SK-N-SH (cell line): ENCODE data around the gene CXCL9. TPM values are rescaled to one million over a fixed set of nuclear protein-coding genes. Genes with fewer than 3 reads are reported as not detected.
"Not testable (repeated sequence)": the region's sequence is repeated elsewhere in the genome, so short reads cannot be mapped to it uniquely, and the experiment has no call there.

ENCODE experiments used
- CTCF ChIA-PET: fragments of 300-600, 350-600 bp; formaldehyde crosslinking; extraction: SDS; loops from one replicate; lab custom pipeline; 2021; lab: Yijun Ruan, JAX
- POLR2A ChIA-PET: fragments of 350-600 bp; sonication (Branson Sonifier 250); formaldehyde crosslinking; extraction: SDS; loops from one replicate; lab custom pipeline; 2020; ENCODE audit warnings: antibody characterized with exemption, inconsistent platforms; lab: Yijun Ruan, JAX
- DNase-seq: peaks from one replicate; pipeline ENCODE4 v3.0.0; 2012
- H2AFZ ChIP-seq: fragments of 200-600 bp; sonication (generic); 2 replicates; pipeline ENCODE4 v1.8.1; 2016; ENCODE audit warnings: antibody characterized with exemption, mild to moderate bottlenecking, low read depth
- H3F3A ChIP-seq: fragments of 200-600 bp; sonication (generic); replicated peaks from 2 replicates; pipeline ENCODE3; 2016; ENCODE audit warnings: antibody characterized with exemption, mild to moderate bottlenecking; ENCODE audit not compliant: insufficient read depth
- H3K27ac ChIP-seq, 2 experiments: fragments of 200-500 bp in 1 of 2; fragments of 200-600 bp in 1 of 2; sonication (Bioruptor generic) in 1 of 2; sonication (generic), shearing (Covaris generic) in 1 of 2; 2 replicates each; pipeline versions ENCODE4 v1.5.1 to v1.6.1; 2014 to 2016; ENCODE audit warnings: low read depth in 2 of 2, inconsistent platforms in 1 of 2, low read length in 1 of 2, mild to moderate bottlenecking in 1 of 2, mixed read lengths in 1 of 2
- H3K27me3 ChIP-seq: fragments of 200-600 bp; sonication (generic), shearing (Covaris generic); 2 replicates; pipeline ENCODE4 v1.6.1; 2016; ENCODE audit warnings: mixed run types; ENCODE audit not compliant: insufficient read depth
- H3K36me3 ChIP-seq, 2 experiments: fragments of 200-500 bp in 1 of 2; fragments of 200-600 bp in 1 of 2; sonication (Bioruptor generic) in 1 of 2; sonication (generic) in 1 of 2; replicated peaks in 1 of 2; 2 replicates each; pipeline versions ENCODE3 to v1.5.1; 2014 to 2016; ENCODE audit warnings: low read length in 1 of 2, mild to moderate bottlenecking in 1 of 2; ENCODE audit not compliant: insufficient read depth in 2 of 2, control insufficient read depth in 1 of 2
- H3K4me1 ChIP-seq, 2 experiments: fragments of 200-500 bp in 1 of 2; fragments of 200-600 bp in 1 of 2; sonication (Bioruptor generic) in 1 of 2; sonication (generic), shearing (Covaris generic) in 1 of 2; 2 replicates each; pipeline versions ENCODE4 v1.5.1 to v1.6.1; 2014 to 2016; ENCODE audit warnings: low read depth in 1 of 2, low read length in 1 of 2, mixed run types in 1 of 2; ENCODE audit not compliant: insufficient read depth in 2 of 2, control insufficient read depth in 1 of 2
- H3K4me2 ChIP-seq: fragments of 200-600 bp; sonication (generic), shearing (Covaris generic); 2 replicates; pipeline ENCODE4 v1.6.1; 2017; ENCODE audit warnings: mixed run types
- H3K4me3 ChIP-seq, 2 experiments: fragments of 200-500 bp in 1 of 2; fragments of 200-600 bp in 1 of 2; sonication (Bioruptor generic) in 1 of 2; sonication (generic), shearing (Covaris generic) in 1 of 2; 2 replicates each; pipeline versions ENCODE4 v1.5.1 to v1.8.1; 2014 to 2016; ENCODE audit warnings: low read depth in 2 of 2, inconsistent platforms in 1 of 2, low read length in 1 of 2, mild to moderate bottlenecking in 1 of 2, mixed read lengths in 1 of 2, moderate library complexity in 1 of 2
- H3K79me2 ChIP-seq: fragments of 200-600 bp; sonication (generic); 2 replicates; pipeline ENCODE4 v1.8.1; 2017; ENCODE audit warnings: mild to moderate bottlenecking; ENCODE audit not compliant: insufficient read depth
- H3K9ac ChIP-seq: fragments of 200-600 bp; sonication (generic); 2 replicates; pipeline ENCODE4 v1.6.1; 2017; ENCODE audit warnings: mixed run types
- H3K9me2 ChIP-seq: fragments of 200-600 bp; sonication (generic); 2 replicates; pipeline ENCODE4 v1.6.1; 2017; ENCODE audit warnings: mixed run types
- H3K9me3 ChIP-seq: fragments of 200-600 bp; sonication (generic); 2 replicates; pipeline ENCODE4 v1.6.1; 2017; ENCODE audit warnings: mixed run types, mild to moderate bottlenecking, moderate library complexity
- H4K20me1 ChIP-seq: fragments of 200-600 bp; sonication (generic); 2 replicates; pipeline ENCODE4 v1.6.1; 2017; ENCODE audit warnings: mild to moderate bottlenecking, mixed run types; ENCODE audit not compliant: insufficient read depth
- FOSL2 ChIP-seq: IDR thresholded peaks from 2 replicates; pipeline ENCODE4 v1.4.0; 2012; ENCODE audit warnings: low read depth, mild to moderate bottlenecking, moderate library complexity, borderline replicate concordance
- FOXJ3 ChIP-seq: sonication (generic); formaldehyde crosslinking; IDR thresholded peaks from 2 replicates; pipeline ENCODE4 v1.5.1; 2020; ENCODE audit warnings: mild to moderate bottlenecking, missing genetic modification reagents
- GABPA ChIP-seq: IDR thresholded peaks from 2 replicates; pipeline ENCODE4 v1.4.0; 2012; ENCODE audit warnings: low read depth, mild to moderate bottlenecking
- JUND ChIP-seq: IDR thresholded peaks from 2 replicates; pipeline ENCODE4 v1.4.0; 2012
- MEF2A ChIP-seq: IDR thresholded peaks from 2 replicates; pipeline ENCODE4 v1.4.0; 2012; ENCODE audit warnings: low read depth, borderline replicate concordance
- MXI1 ChIP-seq: IDR thresholded peaks from 2 replicates; pipeline ENCODE4 v1.6.1; 2012; ENCODE audit warnings: mild to moderate bottlenecking, low read depth, low read length, improper control_type of control experiment
- NFIC ChIP-seq: IDR thresholded peaks from 2 replicates; pipeline ENCODE4 v1.4.0; 2012; ENCODE audit warnings: borderline replicate concordance
- POLR2AphosphoS5 ChIP-seq: IDR thresholded peaks from 2 replicates; pipeline ENCODE4 v1.6.1; 2012; ENCODE audit warnings: low read depth, low read length
- RAD21 ChIP-seq: IDR thresholded peaks from 2 replicates; pipeline ENCODE4 v1.6.1; 2012; ENCODE audit warnings: mild to moderate bottlenecking, low read length
- RCOR1 ChIP-seq: fragments of 150-350 bp; IDR thresholded peaks from 2 replicates; pipeline ENCODE4 v1.6.1; 2017; ENCODE audit warnings: antibody characterized with exemption, low read length
- RFX5 ChIP-seq: IDR thresholded peaks from 2 replicates; pipeline ENCODE4 v1.6.1; 2012; ENCODE audit warnings: mild to moderate bottlenecking, improper control_type of control experiment, low read length
- SIN3A ChIP-seq: IDR thresholded peaks from 2 replicates; pipeline ENCODE4 v1.6.1; 2012; ENCODE audit warnings: low read depth, mild to moderate bottlenecking, low read length, moderate library complexity, borderline replicate concordance
- SMC3 ChIP-seq: IDR thresholded peaks from 2 replicates; pipeline ENCODE4 v1.6.1; 2012; ENCODE audit warnings: low read depth, low read length, improper control_type of control experiment
- TAF1 ChIP-seq: IDR thresholded peaks from 2 replicates; pipeline ENCODE4 v1.6.1; 2012; ENCODE audit warnings: low read depth, mild to moderate bottlenecking, low read length, moderate library complexity, borderline replicate concordance
- WGBS: methylation state at CpG from one replicate; pipeline ENCODE4 v1.1.6; 2017; ENCODE audit warnings: low lambda C conversion rate; 5-methylcytosine and 5-hydroxymethylcytosine counted together
- polyA plus RNA-seq, 3 experiments: library from polyadenylated mRNA; depleted of rRNA; stranded (reverse); fragments of >200 nt; gene quantifications; 2 replicates each; pipeline ENCODE4 v1.2.3, GENCODE V29; 2012
- TF ChIP-seq, protein P1 (sequence below): IDR thresholded peaks from 2 replicates; pipeline ENCODE4 v1.4.0; 2012; ENCODE audit warnings: low read depth
- TF ChIP-seq, protein P2 (sequence below): IDR thresholded peaks from 2 replicates; pipeline ENCODE4 v1.4.0; 2012; ENCODE audit warnings: low read depth, borderline replicate concordance

The CXCL9 gene
- polyA plus RNA-seq, 1 of the 3 experiments (the other 2 are of a cell fraction) = not detected

DNA sequence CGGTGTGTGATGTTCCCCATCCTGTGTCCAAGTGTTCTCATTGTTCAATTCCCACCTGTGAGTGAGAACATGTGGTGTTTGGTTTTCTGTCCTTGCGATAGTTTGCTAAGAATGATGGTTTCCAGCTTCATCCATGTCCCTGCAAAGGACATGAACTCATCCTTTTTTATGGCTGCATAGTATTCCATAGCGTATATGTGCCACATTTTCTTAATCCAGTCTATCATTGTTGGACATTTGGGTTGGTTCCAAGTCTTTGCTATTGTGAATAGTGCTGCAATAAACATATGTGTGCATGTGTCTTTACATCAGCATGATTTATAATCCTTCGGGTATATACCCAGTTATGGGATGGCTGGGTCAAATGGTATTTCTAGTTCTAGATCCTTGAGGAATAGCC, 45.2 kb downstream of the CXCL9 start:
- H3K4me3 ChIP-seq, H3K27me3 ChIP-seq, H3K9ac ChIP-seq, H3K79me2 ChIP-seq, H3K27ac ChIP-seq, H3K9me3 ChIP-seq, H4K20me1 ChIP-seq, H3F3A ChIP-seq, DNase-seq, H2AFZ ChIP-seq, H3K4me2 ChIP-seq, H3K9me2 ChIP-seq, H3K4me1 ChIP-seq, POLR2A ChIA-PET, CTCF ChIA-PET: not testable (repeated sequence)
- peaks cover 73 to 82% of the 10 kb centered on the region in 2 experiments for H3K36me3 ChIP-seq
- 91% methylated on average over 4 of the region's 4 CpGs for WGBS

DNA sequence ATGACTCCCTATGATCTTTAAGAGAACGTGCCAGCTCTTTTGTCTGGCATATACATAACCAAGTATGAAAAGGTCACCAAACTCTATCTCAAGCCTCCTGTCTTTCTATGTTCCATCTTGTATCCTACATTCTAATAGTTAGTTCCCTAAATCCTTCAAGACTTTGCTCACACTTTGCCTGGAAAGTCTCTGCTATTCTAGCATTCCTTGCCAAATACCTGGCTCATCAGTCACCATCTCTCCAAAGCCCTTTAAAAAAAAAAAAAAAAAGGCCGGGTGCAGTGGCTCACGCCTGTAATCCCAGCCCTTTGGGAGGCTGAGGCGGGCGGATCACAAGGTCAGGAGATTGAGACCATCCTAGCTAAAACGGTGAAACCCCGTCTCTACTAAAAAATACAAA, 48.8 kb downstream of the CXCL9 start:
- H3K79me2 ChIP-seq, H3K4me2 ChIP-seq, DNase-seq, H2AFZ ChIP-seq, H3K27ac ChIP-seq, H3K9me3 ChIP-seq, H3F3A ChIP-seq, H4K20me1 ChIP-seq, H3K9me2 ChIP-seq, POLR2A ChIA-PET, H3K4me3 ChIP-seq, H3K4me1 ChIP-seq, H3K9ac ChIP-seq, H3K27me3 ChIP-seq: not testable (repeated sequence)
- peaks cover 67 to 73% of the 10 kb centered on the region in 2 experiments for H3K36me3 ChIP-seq
- CTCF ChIA-PET = interaction anchor here (0.5 kb wide), 1 partner anchor 1131 kb away, joined by 3 read pairs; no protein-coding TSS in a partner anchor
- 100% methylated on average over 7 of the region's 7 CpGs for whole genome bisulfite sequencing

- H3K4me3 ChIP-seq, H2AFZ ChIP-seq, H3K4me1 ChIP-seq, H4K20me1 ChIP-seq, H3K9me3 ChIP-seq, POLR2A ChIA-PET, H3K79me2 ChIP-seq, CTCF ChIA-PET, H3F3A ChIP-seq, H3K4me2 ChIP-seq, H3K9ac ChIP-seq, H3K9me2 ChIP-seq, DNase-seq, H3K27me3 ChIP-seq, H3K27ac ChIP-seq: not testable (repeated sequence)
- 94% methylated on average over 5 of the region's 5 CpGs for WGBS
- peaks cover 79 to 87% of the 10 kb centered on the region in 2 experiments for H3K36me3 ChIP-seq
Observed at GRCh38 chr4:75954811-75955210, 52.5 kb downstream of the CXCL9 start.

DNA sequence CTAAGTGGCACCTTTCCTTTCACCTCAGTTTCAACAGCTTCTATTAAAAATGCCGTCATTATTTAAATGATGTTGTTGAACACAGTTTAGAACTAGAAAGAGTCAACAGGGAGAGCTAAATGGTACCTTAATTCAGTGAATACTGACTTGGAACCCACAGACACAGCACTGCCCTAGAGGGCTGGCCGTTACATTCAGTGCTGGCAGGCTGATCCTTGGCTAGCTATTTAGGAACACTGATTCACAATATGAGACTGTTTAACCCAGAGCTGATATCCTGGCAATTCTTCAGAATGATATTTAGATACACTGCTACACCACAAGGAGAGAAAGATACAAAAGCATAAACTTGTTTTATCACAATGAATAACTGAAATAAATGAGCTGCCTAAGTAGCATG, 53.8 kb downstream of the CXCL9 start:
- POLR2A ChIA-PET = no interaction called here
- no peaks in the 10 kb centered on the region for H3K79me2 ChIP-seq
- no peak overlapping the region for H3K4me3 ChIP-seq
- CTCF ChIA-PET = no interaction called here
- H4K20me1 ChIP-seq = no peaks in the 10 kb centered on the region
- H3K27ac ChIP-seq = no peak overlapping the region
- no peaks in the 10 kb centered on the region for H3F3A ChIP-seq
- H3K4me2 ChIP-seq = no peak overlapping the region
- H3K9me2 ChIP-seq = no peaks in the 10 kb centered on the region
- no peaks in the 10 kb centered on the region for H3K27me3 ChIP-seq
- H3K4me1 ChIP-seq = no peaks in the 10 kb centered on the region
- DNase-seq = no peak
- no peaks in the 10 kb centered on the region for H3K9me3 ChIP-seq
- no peak overlapping the region for H2AFZ ChIP-seq
- H3K36me3 ChIP-seq = peaks cover 82 to 91% of the 10 kb centered on the region in 2 experiments
- H3K9ac ChIP-seq = no peak overlapping the region
- WGBS = 68% methylated on average over 2 of the region's 2 CpGs
- no peak for TF ChIP-seq JUND
- TF ChIP-seq MEF2A = no peak
- TF ChIP-seq SIN3A = no peak
- no peak for TF ChIP-seq RFX5
- no peak for TF ChIP-seq MXI1
- TF ChIP-seq NFIC = no peak
- TF ChIP-seq GABPA = no peak
- TF ChIP-seq, protein P1, sequence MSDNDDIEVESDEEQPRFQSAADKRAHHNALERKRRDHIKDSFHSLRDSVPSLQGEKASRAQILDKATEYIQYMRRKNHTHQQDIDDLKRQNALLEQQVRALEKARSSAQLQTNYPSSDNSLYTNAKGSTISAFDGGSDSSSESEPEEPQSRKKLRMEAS = no peak
- TF ChIP-seq TAF1 = no peak
- TF ChIP-seq SMC3 = no peak
- TF ChIP-seq FOXJ3 (CRISPR knock-in tag) = no peak
- no peak for TF ChIP-seq POLR2AphosphoS5
- TF ChIP-seq, protein P2, sequence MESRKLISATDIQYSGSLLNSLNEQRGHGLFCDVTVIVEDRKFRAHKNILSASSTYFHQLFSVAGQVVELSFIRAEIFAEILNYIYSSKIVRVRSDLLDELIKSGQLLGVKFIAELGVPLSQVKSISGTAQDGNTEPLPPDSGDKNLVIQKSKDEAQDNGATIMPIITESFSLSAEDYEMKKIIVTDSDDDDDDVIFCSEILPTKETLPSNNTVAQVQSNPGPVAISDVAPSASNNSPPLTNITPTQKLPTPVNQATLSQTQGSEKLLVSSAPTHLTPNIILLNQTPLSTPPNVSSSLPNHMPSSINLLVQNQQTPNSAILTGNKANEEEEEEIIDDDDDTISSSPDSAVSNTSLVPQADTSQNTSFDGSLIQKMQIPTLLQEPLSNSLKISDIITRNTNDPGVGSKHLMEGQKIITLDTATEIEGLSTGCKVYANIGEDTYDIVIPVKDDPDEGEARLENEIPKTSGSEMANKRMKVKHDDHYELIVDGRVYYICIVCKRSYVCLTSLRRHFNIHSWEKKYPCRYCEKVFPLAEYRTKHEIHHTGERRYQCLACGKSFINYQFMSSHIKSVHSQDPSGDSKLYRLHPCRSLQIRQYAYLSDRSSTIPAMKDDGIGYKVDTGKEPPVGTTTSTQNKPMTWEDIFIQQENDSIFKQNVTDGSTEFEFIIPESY = no peak
- no peak for TF ChIP-seq FOSL2
- no peak for TF ChIP-seq RAD21
- TF ChIP-seq RCOR1 = no peak
